HEK293 (cell line): ENCODE results near the gene IER3IP1.

Source experiments
- CTCF ChIA-PET: fragments of 350-600 bp; formaldehyde crosslinking; extraction: SDS; loops from one replicate; lab custom pipeline; 2021; ENCODE audit warnings: antibody characterized with exemption; lab: Yijun Ruan, JAX
- POLR2A ChIA-PET: fragments of 300-600 bp; formaldehyde crosslinking; extraction: SDS; loops from one replicate; lab custom pipeline; 2020; ENCODE audit warnings: antibody characterized with exemption, inconsistent platforms; lab: Yijun Ruan, JAX
- H3K27ac ChIP-seq: fragments of 200-500 bp; sonication (Bioruptor generic); 2 replicates; pipeline ENCODE4 v1.5.1; 2014; ENCODE audit warnings: low read depth, low read length, control low read depth, inconsistent platforms; ENCODE audit errors: extremely low read depth
- H3K36me3 ChIP-seq, 2 experiments: fragments of 200-500 bp in 1 of 2; sonication (Bioruptor generic) in 1 of 2; 1 replicate in 1 of 2; 2 replicates in 1 of 2; pipeline ENCODE4 v1.5.1; 2014 to 2017; ENCODE audit warnings: inconsistent platforms in 2 of 2, low read length in 2 of 2; ENCODE audit not compliant: control insufficient read depth in 2 of 2, insufficient read depth in 1 of 2
- H3K4me1 ChIP-seq: fragments of 200-500 bp; sonication (Bioruptor generic); 2 replicates; pipeline ENCODE4 v1.5.1; 2014; ENCODE audit warnings: mild to moderate bottlenecking, low read length, inconsistent platforms; ENCODE audit not compliant: control insufficient read depth, insufficient read depth
- H3K4me3 ChIP-seq: 2 replicates; pipeline ENCODE4 v1.5.1; 2011; ENCODE audit warnings: low read depth, mild to moderate bottlenecking, control low read depth, low read length, moderate library complexity
- H3K9me3 ChIP-seq: fragments of 200-500 bp; sonication (Bioruptor generic); 2 replicates; pipeline ENCODE4 v1.5.1; 2014; ENCODE audit warnings: low read depth, low read length, inconsistent platforms; ENCODE audit not compliant: control insufficient read depth, insufficient read depth
- HOXA7 ChIP-seq: sonication (generic); formaldehyde crosslinking; IDR thresholded peaks from 2 replicates; pipeline ENCODE4 v1.8.1; 2022; ENCODE audit warnings: missing genetic modification reagents, borderline replicate concordance
- IKZF3 ChIP-seq: fragments of 450-650 bp; IDR thresholded peaks from 2 replicates; pipeline ENCODE4 v1.5.0; 2018; ENCODE audit warnings: missing biosample characterization, mild to moderate bottlenecking, missing genetic modification characterization, moderate library complexity
- REST ChIP-seq: fragments of 450-650 bp; formaldehyde crosslinking; IDR thresholded peaks from 2 replicates; pipeline ENCODE4 v1.5.1; 2016; ENCODE audit warnings: missing biosample characterization, missing genetic modification characterization
- SCRT1 ChIP-seq: fragments of 450-650 bp; formaldehyde crosslinking; IDR thresholded peaks from 2 replicates; pipeline ENCODE4 v1.5.1; 2016; ENCODE audit warnings: missing biosample characterization, missing genetic modification characterization, borderline replicate concordance
- ZBTB11 ChIP-seq: fragments of 450-650 bp; formaldehyde crosslinking; conservative IDR thresholded peaks from 2 replicates; pipeline ENCODE4 v1.5.1; 2016; ENCODE audit warnings: low read depth, missing biosample characterization, missing genetic modification characterization
- ZEB2 ChIP-seq: fragments of 450-650 bp; formaldehyde crosslinking; IDR thresholded peaks from 2 replicates; pipeline ENCODE4 v1.5.1; 2016; ENCODE audit warnings: missing biosample characterization, missing genetic modification characterization
- ZIC2 ChIP-seq: fragments of 450-650 bp; formaldehyde crosslinking; IDR thresholded peaks from 2 replicates; pipeline ENCODE4 v1.5.1; 2016; ENCODE audit warnings: missing biosample characterization, missing genetic modification characterization
- ZNF16 ChIP-seq: fragments of 450-650 bp; formaldehyde crosslinking; IDR thresholded peaks from 2 replicates; pipeline ENCODE4 v1.5.1; 2016; ENCODE audit warnings: low read depth, missing biosample characterization, missing genetic modification characterization
- ZNF175 ChIP-seq: fragments of 450-650 bp; formaldehyde crosslinking; IDR thresholded peaks from 2 replicates; pipeline ENCODE4 v1.5.1; 2016; ENCODE audit warnings: missing biosample characterization, missing genetic modification characterization
- ZNF19 ChIP-seq: fragments of 450-650 bp; formaldehyde crosslinking; IDR thresholded peaks from 2 replicates; pipeline ENCODE4; 2016; ENCODE audit warnings: missing biosample characterization, missing genetic modification characterization, low read depth
- ZNF223 ChIP-seq: fragments of 450-650 bp; formaldehyde crosslinking; IDR thresholded peaks from 2 replicates; pipeline ENCODE4 v1.5.1; 2016; ENCODE audit warnings: missing biosample characterization, missing genetic modification characterization
- ZNF274 ChIP-seq, 2 experiments: fragments of 200-500 bp in 1 of 2; fragments of 450-650 bp in 1 of 2; sonication (Bioruptor generic) in 1 of 2; formaldehyde crosslinking in 1 of 2; IDR thresholded peaks; 2 replicates each; pipeline versions ENCODE4 v1.5.1 to v1.6.1; 2014 to 2016; ENCODE audit warnings: borderline replicate concordance in 1 of 2, inconsistent platforms in 1 of 2, low read length in 1 of 2, missing biosample characterization in 1 of 2, missing genetic modification characterization in 1 of 2
- ZNF391 ChIP-seq: fragments of 450-650 bp; formaldehyde crosslinking; IDR thresholded peaks from 2 replicates; pipeline ENCODE4 v1.5.1; 2016; ENCODE audit warnings: low read depth, missing biosample characterization, missing genetic modification characterization, borderline replicate concordance
- ZNF473 ChIP-seq: fragments of 450-650 bp; formaldehyde crosslinking; IDR thresholded peaks from 2 replicates; pipeline ENCODE4 v1.5.1; 2017; ENCODE audit warnings: missing biosample characterization, missing genetic modification characterization
- ZNF510 ChIP-seq: fragments of 450-650 bp; formaldehyde crosslinking; IDR thresholded peaks from 2 replicates; pipeline ENCODE4 v1.5.1; 2018; ENCODE audit warnings: mild to moderate bottlenecking, missing genetic modification characterization, missing biosample characterization; ENCODE audit not compliant: insufficient replicate concordance
- ZNF514 ChIP-seq: fragments of 450-650 bp; formaldehyde crosslinking; IDR thresholded peaks from 2 replicates; pipeline ENCODE4 v1.5.1; 2016; ENCODE audit warnings: missing biosample characterization, missing genetic modification characterization
- ZNF544 ChIP-seq: fragments of 450-650 bp; formaldehyde crosslinking; IDR thresholded peaks from 2 replicates; pipeline ENCODE4 v1.5.0; 2017; ENCODE audit warnings: missing biosample characterization, missing genetic modification characterization
- ZNF555 ChIP-seq: fragments of 450-650 bp; formaldehyde crosslinking; conservative IDR thresholded peaks from 2 replicates; pipeline ENCODE4 v1.5.1; 2017; ENCODE audit warnings: missing biosample characterization, mild to moderate bottlenecking, missing genetic modification characterization, inconsistent platforms
- ZNF624 ChIP-seq: fragments of 450-650 bp; formaldehyde crosslinking; IDR thresholded peaks from 2 replicates; pipeline ENCODE4 v1.5.1; 2017; ENCODE audit warnings: missing biosample characterization, missing genetic modification characterization
- ZNF664 ChIP-seq: fragments of 450-650 bp; formaldehyde crosslinking; IDR thresholded peaks from 2 replicates; pipeline ENCODE4 v1.5.1; 2016; ENCODE audit warnings: missing biosample characterization, missing genetic modification characterization
- ZNF707 ChIP-seq: fragments of 450-650 bp; formaldehyde crosslinking; IDR thresholded peaks from 2 replicates; pipeline ENCODE4 v1.5.1; 2016; ENCODE audit warnings: missing biosample characterization, missing genetic modification characterization
- ZNF777 ChIP-seq: fragments of 450-650 bp; formaldehyde crosslinking; IDR thresholded peaks from 2 replicates; pipeline ENCODE4 v1.5.1; 2017; ENCODE audit warnings: missing biosample characterization, missing genetic modification characterization, borderline replicate concordance
- TF ChIP-seq, protein P1 (sequence below): fragments of 450-650 bp; formaldehyde crosslinking; IDR thresholded peaks from 2 replicates; pipeline ENCODE4 v1.5.1; 2016; ENCODE audit warnings: missing biosample characterization, missing genetic modification characterization
- TF ChIP-seq, protein P2 (sequence below): fragments of 450-650 bp; formaldehyde crosslinking; IDR thresholded peaks from 2 replicates; pipeline ENCODE4 v1.5.1; 2016; ENCODE audit warnings: missing biosample characterization, missing genetic modification characterization
- TF ChIP-seq, protein P3 (sequence below): fragments of 450-650 bp; formaldehyde crosslinking; IDR thresholded peaks from 2 replicates; pipeline ENCODE4 v1.5.1; 2017; ENCODE audit warnings: missing biosample characterization, missing genetic modification characterization

IER3IP1 gene

GRCh38 chr18:47115205-47115604 is 61.0 kb downstream of the IER3IP1 start (continued):
- TF ChIP-seq ZNF624 (tag by site-specific recombination) (no peak), ZNF175 (tag by site-specific recombination) (no peak), ZNF707 (tag by site-specific recombination) (no peak), ZNF514 (no peak), ZNF223 (tag by site-specific recombination) (no peak), ZNF19 (no peak), ZNF16 (no peak), ZBTB11 (tag by site-specific recombination) (no peak), ZIC2 (no peak), REST (tag by site-specific recombination) (no peak)
- TF ChIP-seq, protein P1, sequence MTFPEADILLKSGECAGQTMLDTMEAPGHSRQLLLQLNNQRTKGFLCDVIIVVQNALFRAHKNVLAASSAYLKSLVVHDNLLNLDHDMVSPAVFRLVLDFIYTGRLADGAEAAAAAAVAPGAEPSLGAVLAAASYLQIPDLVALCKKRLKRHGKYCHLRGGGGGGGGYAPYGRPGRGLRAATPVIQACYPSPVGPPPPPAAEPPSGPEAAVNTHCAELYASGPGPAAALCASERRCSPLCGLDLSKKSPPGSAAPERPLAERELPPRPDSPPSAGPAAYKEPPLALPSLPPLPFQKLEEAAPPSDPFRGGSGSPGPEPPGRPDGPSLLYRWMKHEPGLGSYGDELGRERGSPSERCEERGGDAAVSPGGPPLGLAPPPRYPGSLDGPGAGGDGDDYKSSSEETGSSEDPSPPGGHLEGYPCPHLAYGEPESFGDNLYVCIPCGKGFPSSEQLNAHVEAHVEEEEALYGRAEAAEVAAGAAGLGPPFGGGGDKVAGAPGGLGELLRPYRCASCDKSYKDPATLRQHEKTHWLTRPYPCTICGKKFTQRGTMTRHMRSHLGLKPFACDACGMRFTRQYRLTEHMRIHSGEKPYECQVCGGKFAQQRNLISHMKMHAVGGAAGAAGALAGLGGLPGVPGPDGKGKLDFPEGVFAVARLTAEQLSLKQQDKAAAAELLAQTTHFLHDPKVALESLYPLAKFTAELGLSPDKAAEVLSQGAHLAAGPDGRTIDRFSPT = no peak
- TF ChIP-seq, protein P2, sequence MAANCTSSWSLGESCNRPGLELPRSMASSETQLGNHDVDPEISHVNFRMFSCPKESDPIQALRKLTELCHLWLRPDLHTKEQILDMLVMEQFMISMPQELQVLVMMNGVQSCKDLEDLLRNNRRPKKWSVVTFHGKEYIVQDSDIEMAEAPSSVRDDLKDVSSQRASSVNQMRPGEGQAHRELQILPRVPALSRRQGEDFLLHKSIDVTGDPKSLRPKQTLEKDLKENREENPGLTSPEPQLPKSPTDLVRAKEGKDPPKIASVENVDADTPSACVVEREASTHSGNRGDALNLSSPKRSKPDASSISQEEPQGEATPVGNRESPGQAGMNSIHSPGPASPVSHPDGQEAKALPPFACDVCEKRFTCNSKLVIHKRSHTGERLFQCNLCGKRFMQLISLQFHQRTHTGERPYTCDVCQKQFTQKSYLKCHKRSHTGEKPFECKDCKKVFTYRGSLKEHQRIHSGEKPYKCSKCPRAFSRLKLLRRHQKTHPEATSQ (tag by site-specific recombination) = no peak
- TF ChIP-seq, protein P3, sequence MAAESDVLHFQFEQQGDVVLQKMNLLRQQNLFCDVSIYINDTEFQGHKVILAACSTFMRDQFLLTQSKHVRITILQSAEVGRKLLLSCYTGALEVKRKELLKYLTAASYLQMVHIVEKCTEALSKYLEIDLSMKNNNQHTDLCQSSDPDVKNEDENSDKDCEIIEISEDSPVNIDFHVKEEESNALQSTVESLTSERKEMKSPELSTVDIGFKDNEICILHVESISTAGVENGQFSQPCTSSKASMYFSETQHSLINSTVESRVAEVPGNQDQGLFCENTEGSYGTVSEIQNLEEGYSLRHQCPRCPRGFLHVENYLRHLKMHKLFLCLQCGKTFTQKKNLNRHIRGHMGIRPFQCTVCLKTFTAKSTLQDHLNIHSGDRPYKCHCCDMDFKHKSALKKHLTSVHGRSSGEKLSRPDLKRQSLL (tag by site-specific recombination) = no peak
- TF ChIP-seq, all 188 proteins: peak for 0

GRCh38 chr18:47113796-47114540 is 62.2 kb downstream of the IER3IP1 start:
- Histone ChIP-seq H3K4me1 (no peaks in the 10 kb centered on the region), H3K36me3 (peaks cover 11 to 50% of the 10 kb centered on the region in 2 experiments; a peak in 2 of 3 replicates), H3K27ac (no peak overlapping the region), H3K9me3 (no peaks in the 10 kb centered on the region), H3K4me3 (no peak overlapping the region)
- CTCF ChIA-PET = interaction anchor here (0.6 to 6.6 kb wide), 5 partner anchors 15 to 1231 kb away, joined by 3 to 28 read pairs (median 4); no protein-coding TSS in a partner anchor
- POLR2A ChIA-PET = no interaction called here
- no peak for TF ChIP-seq ZNF555
- TF ChIP-seq ZNF664 = no peak
- TF ChIP-seq IKZF3 (tag by site-specific recombination) = no peak
- TF ChIP-seq ZNF274 (IDR thresholded peaks at IDR 0.05; ENCODE audit: low read length) = no peak
- no peak for TF ChIP-seq ZNF274 (tag by site-specific recombination; IDR thresholded peaks at IDR 0.05; ENCODE audit: borderline replicate concordance)
- no peak for TF ChIP-seq ZNF777 (tag by site-specific recombination)
- TF ChIP-seq ZNF510 (tag by site-specific recombination) = no peak
- TF ChIP-seq ZNF391 (tag by site-specific recombination) = no peak
- TF ChIP-seq ZNF473 (tag by site-specific recombination) = no peak
- TF ChIP-seq HOXA7 = no peak
- TF ChIP-seq ZNF544 (tag by site-specific recombination) = no peak
- TF ChIP-seq SCRT1 = no peak
- no peak for TF ChIP-seq ZEB2 (tag by site-specific recombination)
- no peak for TF ChIP-seq ZNF514
